Stimulated activated effector memory CD8-positive, alpha-beta T cell treated with anti-CD3 and anti-CD28 coated beads, Interleukin-12 subunit alpha, Interleukin-12 subunit beta, amount 100 ng/mL, for 72 hours (primary cell): ENCODE measurements around the gene ZNF280D.

Experiments
- ATAC-seq: fragments of 150-1000 bp; cut with Tn5 transposase; 2 replicates; pipeline ENCODE4 v1.10.0; 2021
- DNase-seq, 2 donors: peaks; one replicate each; pipeline ENCODE4 v3.0.0; 2021 to 2022; ENCODE audit warnings: low spot score in 2 of 2
- H3K27ac Mint-ChIP-seq: one replicate; pipeline ENCODE4 v1.8.0; 2022; ENCODE audit warnings: mild to moderate bottlenecking, mixed read lengths
- H3K36me3 Mint-ChIP-seq: one replicate; pipeline ENCODE4 v1.8.0; 2022; ENCODE audit warnings: mild to moderate bottlenecking, mixed read lengths
- H3K4me1 Mint-ChIP-seq: one replicate; pipeline ENCODE4 v1.8.0; 2022; ENCODE audit warnings: mixed read lengths
- H3K4me3 Mint-ChIP-seq: one replicate; pipeline ENCODE4 v1.8.0; 2022; ENCODE audit warnings: mild to moderate bottlenecking, mixed read lengths
- H3K9me3 Mint-ChIP-seq: one replicate; pipeline ENCODE4 v1.8.0; 2022; ENCODE audit warnings: mixed read lengths

The ZNF280D gene

DNA sequence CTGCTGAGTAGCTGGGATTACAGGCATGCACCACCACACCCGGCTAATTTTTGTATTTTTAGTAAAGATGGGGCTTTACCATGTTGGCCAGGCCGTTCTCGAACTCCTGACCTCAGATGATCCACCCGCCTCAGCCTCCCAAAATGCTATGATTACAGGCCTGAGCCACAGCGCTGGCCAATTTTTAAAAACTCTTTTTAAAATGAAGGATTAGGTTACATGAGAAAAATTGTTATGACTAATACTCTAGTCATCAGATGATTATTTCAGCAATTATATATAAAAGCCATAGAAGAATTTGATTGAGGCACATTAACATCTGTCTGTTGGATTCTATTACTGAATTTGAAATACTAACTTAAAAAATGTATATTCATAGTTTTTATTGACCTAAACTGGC, 134.3 kb downstream of the ZNF280D start:
- DNase-seq (no peak), ATAC-seq (no peak)
- Mint-ChIP-seq H3K27ac (no peak overlapping the region), H3K4me1 (no peaks in the 10 kb centered on the region), H3K4me3 (no peak overlapping the region), H3K9me3 (peaks cover 9% of the 10 kb centered on the region), H3K36me3 (no peaks in the 10 kb centered on the region)

DNA sequence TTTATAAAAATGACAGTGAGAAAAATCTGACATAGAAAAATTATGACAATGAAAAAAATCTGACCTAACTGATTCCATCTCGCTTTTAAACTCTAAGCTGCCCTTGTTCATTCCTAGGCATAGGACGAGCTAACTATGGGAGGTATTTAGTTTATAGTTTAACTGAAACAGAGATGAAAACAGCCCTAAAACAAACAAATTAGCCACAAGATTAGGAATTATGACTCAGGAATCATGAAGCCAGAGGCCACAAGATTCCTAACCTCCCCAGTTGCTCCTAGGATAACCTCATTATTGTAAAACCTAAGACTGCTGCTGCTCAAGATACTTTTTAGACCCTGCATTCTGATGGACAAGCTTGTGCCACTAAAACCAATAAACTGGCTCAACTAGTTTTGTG, 145.6 kb downstream of the ZNF280D start:
- Mint-ChIP-seq H3K9me3 (peaks cover 15% of the 10 kb centered on the region), H3K27ac (no peak overlapping the region), H3K36me3 (no peaks in the 10 kb centered on the region), H3K4me3 (no peak overlapping the region), H3K4me1 (no peaks in the 10 kb centered on the region)
- DNase-seq (no peak), ATAC-seq (no peak)

- Mint-ChIP-seq H3K9me3 (peaks cover 15% of the 10 kb centered on the region), H3K4me3 (no peak overlapping the region), H3K27ac (no peak overlapping the region), H3K36me3 (no peaks in the 10 kb centered on the region), H3K4me1 (no peaks in the 10 kb centered on the region)
- ATAC-seq: no peak
- DNase-seq: no peak
Observed at GRCh38 chr15:56586206-56586605, 147.1 kb downstream of the ZNF280D start.

DNA sequence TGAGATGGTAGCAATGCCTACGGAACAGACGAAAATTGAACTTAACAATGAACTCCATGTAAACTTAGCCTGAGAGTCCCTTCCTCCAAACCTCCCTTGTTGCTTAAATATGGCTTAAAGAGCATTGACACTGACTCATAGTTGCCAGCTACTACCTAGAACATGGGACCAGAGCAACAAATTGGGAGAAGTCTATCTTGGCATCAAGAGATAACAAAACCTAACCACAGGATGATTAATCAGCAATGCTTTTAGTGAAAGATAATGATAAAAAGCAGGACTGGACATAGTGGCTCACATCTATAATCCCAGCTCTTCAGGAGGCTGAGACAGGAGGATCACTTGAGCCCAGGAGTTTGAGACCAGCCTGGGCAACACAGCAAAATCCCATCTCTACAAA, 150.5 kb downstream of the ZNF280D start:
- Mint-ChIP-seq H3K9me3 (peaks cover 13% of the 10 kb centered on the region), H3K4me3 (no peak overlapping the region), H3K36me3 (no peaks in the 10 kb centered on the region), H3K27ac (no peak overlapping the region), H3K4me1 (no peaks in the 10 kb centered on the region)
- ATAC-seq (no peak), DNase-seq (no peak)
